K562 (cell line): Measurements from ENCODE around the gene ZNF785.
A peak's percentile ranks its signal among the peaks of the same experiment; 100 is the strongest.

Source experiments
- ARID3A ChIP-seq: IDR thresholded peaks from 2 replicates; pipeline ENCODE4 v1.6.1; 2012; ENCODE audit warnings: low read depth, low read length, improper control_type of control experiment, borderline replicate concordance
- ATF6 ChIP-seq: sonication (generic); formaldehyde crosslinking; IDR thresholded peaks from 2 replicates; pipeline ENCODE4 v1.4.0; 2020; ENCODE audit warnings: mild to moderate bottlenecking, missing genetic modification reagents
- CHD2 ChIP-seq: IDR thresholded peaks from 2 replicates; pipeline ENCODE4 v1.6.1; 2011; ENCODE audit warnings: low read depth, low read length
- ILF3 ChIP-seq: fragments of 450-650 bp; IDR thresholded peaks from 2 replicates; pipeline ENCODE4 v1.6.1; 2018; ENCODE audit warnings: antibody characterized with exemption, mild to moderate bottlenecking, moderate library complexity, borderline replicate concordance
- JUNB ChIP-seq: fragments of 450-650 bp; formaldehyde crosslinking; conservative IDR thresholded peaks from 2 replicates; pipeline ENCODE4 v1.4.0; 2020; ENCODE audit warnings: mild to moderate bottlenecking
- NFE2 ChIP-seq: IDR thresholded peaks from 2 replicates; pipeline ENCODE4 v1.6.1; 2014; ENCODE audit warnings: antibody characterized with exemption, low read depth
- REST ChIP-seq, 2 experiments: fragments of 450-650 bp; formaldehyde crosslinking in 1 of 2; IDR thresholded peaks; 2 replicates each; pipeline versions ENCODE4 v1.4.0 to v1.6.1; 2014 to 2020; ENCODE audit warnings: mild to moderate bottlenecking in 2 of 2, borderline replicate concordance in 1 of 2, low read depth in 1 of 2
- ZC3H11A ChIP-seq: IDR thresholded peaks from 2 replicates; pipeline ENCODE4 v1.6.1; 2012; ENCODE audit warnings: low read depth, low read length, improper control_type of control experiment
- ZFX ChIP-seq: sonication (generic); formaldehyde crosslinking; IDR thresholded peaks from 2 replicates; pipeline ENCODE4 v1.8.0; 2022; ENCODE audit warnings: mild to moderate bottlenecking, missing genetic modification reagents, moderate library complexity

GRCh38 chr16:30539000-30539964 lies 46.2 kb downstream of the ZNF785 start:
- TF ChIP-seq CHD2 (no peak), REST (IDR thresholded peaks at IDR 0.05; ENCODE audit: borderline replicate concordance) (no peak), REST (CRISPR knock-in tag; IDR thresholded peaks at IDR 0.05; ENCODE audit: low read depth) (no peak), NFE2 (peak; percentile 77), JUNB (CRISPR knock-in tag) (no peak), ATF6 (no peak), ILF3 (no peak), ZC3H11A (no peak), ZFX (peak; percentile 41), ARID3A (no peak)
